Mesodermal cell (in vitro differentiated cells): ENCODE measurements around the gene USF1. TPM values are rescaled to one million over a fixed set of nuclear protein-coding genes. Genes with fewer than 3 reads are reported as not detected.

Experiments
- H3K27ac ChIP-seq: 2 replicates; pipeline ENCODE4 v1.7.0; 2013; ENCODE audit warnings: mild to moderate bottlenecking, low read depth, low read length, moderate library complexity; ENCODE audit not compliant: severe bottlenecking
- H3K36me3 ChIP-seq: 2 replicates; pipeline ENCODE4 v1.7.1; 2013; ENCODE audit warnings: mild to moderate bottlenecking, low read length, moderate library complexity; ENCODE audit not compliant: control insufficient read depth, insufficient read depth
- H3K4me1 ChIP-seq: one replicate; pipeline ENCODE4 v1.7.1; 2013; ENCODE audit warnings: mild to moderate bottlenecking, low read length; ENCODE audit not compliant: insufficient read depth, control insufficient read depth, poor library complexity, severe bottlenecking
- H3K4me3 ChIP-seq: 2 replicates; pipeline ENCODE4 v1.7.0; 2013; ENCODE audit warnings: low read length, control low read depth, mild to moderate bottlenecking; ENCODE audit not compliant: insufficient read depth, poor library complexity, severe bottlenecking; ENCODE audit errors: extremely low read depth
- H3K9me3 ChIP-seq: 2 replicates; pipeline ENCODE4 v1.7.1; 2013; ENCODE audit warnings: mild to moderate bottlenecking, low read length, moderate library complexity; ENCODE audit not compliant: control insufficient read depth
- WGBS, 2 experiments: methylation state at CpG; one replicate each; pipeline ENCODE4 v1.1.5; 2013; ENCODE audit warnings: missing lambda C conversion rate in 2 of 2; ENCODE audit not compliant: insufficient coverage in 2 of 2; 5-methylcytosine and 5-hydroxymethylcytosine counted together
- polyA plus RNA-seq, 2 experiments: library from polyadenylated mRNA; stranded (reverse); fragments of 50-300 nt; gene quantifications; one replicate each; pipeline ENCODE4 v1.2.3, GENCODE V29; 2013

Gene USF1, protein sequence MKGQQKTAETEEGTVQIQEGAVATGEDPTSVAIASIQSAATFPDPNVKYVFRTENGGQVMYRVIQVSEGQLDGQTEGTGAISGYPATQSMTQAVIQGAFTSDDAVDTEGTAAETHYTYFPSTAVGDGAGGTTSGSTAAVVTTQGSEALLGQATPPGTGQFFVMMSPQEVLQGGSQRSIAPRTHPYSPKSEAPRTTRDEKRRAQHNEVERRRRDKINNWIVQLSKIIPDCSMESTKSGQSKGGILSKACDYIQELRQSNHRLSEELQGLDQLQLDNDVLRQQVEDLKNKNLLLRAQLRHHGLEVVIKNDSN
- polyA plus RNA-seq (2013, experiment 1 of 2) = 52.1 TPM
- 51.3 TPM for polyA plus RNA-seq (2013, experiment 2 of 2)

DNA sequence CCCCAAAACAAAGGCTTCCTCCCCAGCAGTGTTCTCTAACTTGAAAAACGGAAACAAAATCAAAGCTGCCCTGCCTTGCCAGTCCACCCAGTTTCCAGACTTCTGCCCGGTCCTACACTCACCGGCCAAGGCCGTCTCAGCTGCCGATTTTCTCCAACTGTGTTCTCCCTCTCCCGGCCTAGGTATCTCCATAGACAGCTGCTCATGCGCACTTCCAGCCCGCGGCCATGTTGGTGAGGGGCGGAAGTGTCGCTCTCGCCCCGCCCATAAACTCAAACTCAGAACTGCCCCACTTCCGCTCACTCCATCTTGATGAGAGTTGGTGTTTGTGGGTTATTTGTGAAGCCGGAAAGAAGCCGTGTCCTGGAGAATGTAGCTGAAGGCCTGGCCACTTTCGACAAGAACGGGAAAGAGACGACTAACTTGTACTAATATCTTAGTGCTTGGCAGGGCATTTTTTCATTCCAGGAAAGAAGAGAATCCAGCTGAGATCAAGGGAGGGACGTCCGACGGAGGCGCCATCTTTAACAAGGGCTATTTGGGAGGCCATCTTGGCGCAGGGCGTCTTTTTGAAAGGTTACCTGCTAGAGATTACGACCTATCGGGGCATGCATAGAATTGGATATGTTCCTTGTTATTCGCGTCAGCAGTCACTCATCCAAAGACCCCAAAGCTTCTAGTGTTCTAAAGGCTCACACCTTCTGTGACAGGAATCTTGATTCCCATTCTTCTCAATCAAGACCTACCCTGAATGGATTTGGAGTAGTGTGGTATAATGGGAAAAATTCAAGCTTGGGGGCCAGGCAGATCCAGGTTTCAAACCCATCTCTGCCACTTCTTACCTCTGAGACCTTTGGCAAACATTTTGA is at the start of gene USF1:
TSS of gene USF1 (minus strand) at position 242 of the 869 bp plus-strand sequence. CDS start 2,702 bp downstream, outside the sequence.
- Histone ChIP-seq H3K27ac (peak within 1 kb of the TSS; percentile 96), H3K4me1 (no peaks in the 10 kb centered on the region)
- 0 to 3% methylated on average over 13 to 16 of the region's 29 CpGs for WGBS, 2 experiments

GRCh38 chr1:161095230-161095629 is 49.5 kb upstream of the USF1 start:
- Histone ChIP-seq H3K4me1 (peaks cover 11% of the 10 kb centered on the region), H3K36me3 (peaks cover 12% of the 10 kb centered on the region), H3K9me3 (no peaks in the 10 kb centered on the region), H3K4me3 (no peak overlapping the region), H3K27ac (no peak overlapping the region)
- WGBS, 2 experiments = 83 to 96% methylated on average over 2 to 6 of the region's 6 CpGs

More for the DNA sequence above, at the start of gene USF1:
- Histone ChIP-seq H3K36me3 (peaks cover 28% of the 10 kb centered on the region), H3K9me3 (peaks cover 18% of the 10 kb centered on the region), H3K4me3 (peak within 1 kb of the TSS; percentile 84)

GRCh38 chr1:161094481-161094880 is 48.7 kb upstream of the USF1 start:
- peaks cover 11% of the 10 kb centered on the region for H3K4me1 ChIP-seq
- no peak overlapping the region for H3K4me3 ChIP-seq
- H3K27ac ChIP-seq = no peak overlapping the region
- H3K9me3 ChIP-seq = no peaks in the 10 kb centered on the region
- H3K36me3 ChIP-seq = peaks cover 4% of the 10 kb centered on the region
- 90 to 96% methylated on average over 3 to 4 of the region's 14 CpGs for WGBS, 2 experiments

GRCh38 chr1:161092621-161093028 is 46.8 kb upstream of the USF1 start:
- no peaks in the 10 kb centered on the region for H3K9me3 ChIP-seq
- peaks cover 7% of the 10 kb centered on the region for H3K4me1 ChIP-seq
- no peaks in the 10 kb centered on the region for H3K36me3 ChIP-seq
- WGBS, 2 experiments = 87 to 88% methylated on average over 3 of the region's 3 CpGs
- no peak overlapping the region for H3K27ac ChIP-seq
- no peak overlapping the region for H3K4me3 ChIP-seq

DNA sequence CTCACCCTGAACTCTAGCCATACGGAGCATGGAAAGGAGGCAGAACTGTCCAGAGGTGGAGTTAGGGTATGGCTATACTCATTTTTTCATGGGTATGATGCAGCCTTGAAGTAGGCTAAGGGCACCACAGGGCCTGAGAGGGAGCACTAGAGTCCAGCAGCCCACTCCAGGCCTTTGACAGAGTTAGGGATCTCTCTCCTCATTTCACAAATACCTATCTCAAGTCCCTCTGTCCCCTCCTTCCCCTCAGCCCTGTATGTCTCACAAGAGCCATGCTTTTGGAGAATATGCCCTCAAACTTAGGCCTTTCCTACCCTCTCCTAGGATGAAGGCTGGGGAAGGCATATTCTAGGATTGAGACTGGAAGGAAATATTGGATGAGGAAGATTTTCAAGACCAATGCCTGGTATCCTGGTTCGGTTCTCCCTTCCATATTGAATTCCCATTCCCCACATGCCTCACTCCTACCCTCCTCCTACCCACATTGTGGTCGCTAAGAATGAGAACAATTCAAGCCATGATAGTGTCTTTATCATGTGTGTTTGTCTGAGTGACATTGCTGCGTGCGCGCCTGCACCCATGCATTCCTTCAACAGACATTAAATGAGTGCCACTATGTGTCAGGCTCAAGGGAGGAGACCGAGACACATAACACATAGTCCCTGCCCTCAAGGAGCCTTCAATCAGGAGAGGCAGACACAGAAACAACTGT is 46.2 kb upstream of the USF1 start:
- Histone ChIP-seq H3K36me3 (no peaks in the 10 kb centered on the region), H3K4me3 (no peak overlapping the region), H3K27ac (no peak overlapping the region), H3K4me1 (peaks cover 7% of the 10 kb centered on the region), H3K9me3 (no peaks in the 10 kb centered on the region)
- 77 to 100% methylated on average over 2 to 3 of the region's 7 CpGs for WGBS, 2 experiments

- H3K27ac ChIP-seq = no peak overlapping the region
- H3K4me1 ChIP-seq = peaks cover 12% of the 10 kb centered on the region
- WGBS, 2 experiments = 97 to 100% methylated on average over 3 to 4 of the region's 5 CpGs
- no peak overlapping the region for H3K4me3 ChIP-seq
- H3K9me3 ChIP-seq = no peaks in the 10 kb centered on the region
- H3K36me3 ChIP-seq = no peaks in the 10 kb centered on the region
These were observed 45.3 kb upstream of the USF1 start for GRCh38 chr1:161091093-161091492.

DNA sequence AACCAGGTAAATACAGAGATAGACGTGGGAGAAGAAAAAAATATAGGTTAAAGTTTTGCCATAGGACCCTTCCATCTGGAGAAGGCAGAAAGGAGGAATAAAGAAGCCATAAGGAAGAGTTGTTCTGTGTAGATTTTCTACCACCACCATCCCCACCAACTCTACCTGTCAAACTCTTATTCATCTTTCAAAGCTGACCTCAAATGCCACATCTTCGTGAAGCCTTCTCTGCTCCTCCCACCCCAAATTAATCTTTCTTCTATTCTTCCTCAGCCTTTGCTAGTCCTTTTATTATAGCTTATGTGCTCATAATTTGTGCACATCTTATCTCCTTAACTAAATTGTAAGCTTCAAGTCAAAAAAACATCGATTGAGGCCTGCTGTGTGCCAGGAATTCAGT is 44.8 kb upstream of the USF1 start:
- no peaks in the 10 kb centered on the region for H3K9me3 ChIP-seq
- H3K27ac ChIP-seq = no peak overlapping the region
- H3K4me3 ChIP-seq = no peak overlapping the region
- 75 to 100% methylated on average over 2 of the region's 3 CpGs for WGBS, 2 experiments
- peaks cover 17% of the 10 kb centered on the region for H3K4me1 ChIP-seq
- no peaks in the 10 kb centered on the region for H3K36me3 ChIP-seq

GRCh38 chr1:161089938-161090337 is 44.2 kb upstream of the USF1 start:
- H3K4me3 ChIP-seq = no peak overlapping the region
- peaks cover 23% of the 10 kb centered on the region for H3K4me1 ChIP-seq
- 95 to 100% methylated on average over 2 to 4 of the region's 5 CpGs for WGBS, 2 experiments
- H3K36me3 ChIP-seq = no peaks in the 10 kb centered on the region
- H3K27ac ChIP-seq = no peak overlapping the region
- H3K9me3 ChIP-seq = no peaks in the 10 kb centered on the region

DNA sequence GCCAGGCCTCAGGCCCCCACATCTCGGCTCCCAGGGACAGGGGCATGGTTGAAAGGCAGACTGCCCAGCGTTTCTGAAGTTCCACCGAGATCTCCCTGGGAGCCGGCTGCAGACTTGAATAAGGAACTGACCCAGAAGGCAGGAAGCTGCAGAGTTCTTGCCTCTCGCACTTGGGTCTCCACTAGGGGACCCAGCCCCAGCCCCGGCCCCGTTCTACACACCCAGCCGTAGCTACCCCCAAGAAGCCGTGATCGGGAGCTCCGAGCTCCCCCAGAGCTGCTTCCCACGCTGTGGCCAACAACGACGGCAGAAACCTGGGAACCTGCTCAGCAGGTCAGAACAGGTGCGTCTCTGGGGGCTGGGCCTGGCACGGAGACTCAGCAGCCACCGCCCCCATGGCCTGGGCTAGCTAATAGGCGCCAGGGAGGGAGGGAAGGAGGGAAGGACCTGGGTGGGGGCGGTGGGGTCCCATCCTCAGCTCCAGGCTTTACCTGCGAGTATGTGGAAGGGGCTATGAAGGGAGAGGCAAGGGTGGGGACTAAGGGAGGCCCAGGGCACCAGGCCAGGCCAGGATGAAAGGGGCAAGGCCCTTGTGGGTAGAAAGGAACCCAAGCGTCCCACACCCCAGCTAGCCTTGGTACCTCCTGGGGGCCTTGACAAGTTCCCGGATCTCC is 43.6 kb upstream of the USF1 start, which contains the start of gene NECTIN4:
TSS of gene NECTIN4 (minus strand) at position 308 of the 674 bp plus-strand sequence. CDS start at position 46, 262 bp downstream.
- Histone ChIP-seq H3K9me3 (no peaks in the 10 kb centered on the region), H3K27ac (no peak within 1 kb of the TSS), H3K4me3 (no peak within 1 kb of the TSS), H3K4me1 (peaks cover 28% of the 10 kb centered on the region), H3K36me3 (no peaks in the 10 kb centered on the region)
- WGBS, 2 experiments = 83 to 90% methylated on average over 16 to 21 of the region's 22 CpGs

GRCh38 chr1:161088587-161089110 is 42.9 kb upstream of the USF1 start:
- no peak overlapping the region for H3K27ac ChIP-seq
- no peak overlapping the region for H3K4me3 ChIP-seq
- WGBS, 2 experiments = 78 to 100% methylated on average over 1 of the region's 3 CpGs
- H3K9me3 ChIP-seq = no peaks in the 10 kb centered on the region
- no peaks in the 10 kb centered on the region for H3K36me3 ChIP-seq
- peaks cover 36% of the 10 kb centered on the region for H3K4me1 ChIP-seq
